Gastrocnemius medialis (tissue), 4 donors: Measurements from ENCODE around the gene OPCML. TPM values are rescaled to one million over a fixed set of nuclear protein-coding genes. Genes with fewer than 3 reads are reported as not detected.

Source experiments
- ATAC-seq, 2 donors: fragments of 150-250 bp; one replicate each; pipeline ENCODE4 v1.9.1; 2016
- DNase-seq, 2 donors: peaks; one replicate each; pipeline ENCODE4 v3.0.0-alpha.2; 2019
- H3K27ac ChIP-seq, 4 donors: fragments of 200-600 bp; sonication (generic); 1 replicate in 1 of 4; 2 replicates in 3 of 4; pipeline ENCODE4 v1.5.1; 2016 to 2018; ENCODE audit warnings: mild to moderate bottlenecking in 2 of 4, moderate library complexity in 1 of 4
- H3K27me3 ChIP-seq, 3 donors: fragments of 200-600 bp; sonication (generic) in 2 of 3; 1 replicate in 1 of 3; 2 replicates in 2 of 3; pipeline versions ENCODE4 v1.5.1 to v1.6.0; 2016 to 2019; ENCODE audit warnings: mild to moderate bottlenecking in 1 of 3, moderate library complexity in 1 of 3
- H3K36me3 ChIP-seq, 2 donors: fragments of 200-600 bp; sonication (generic) in 1 of 2; one replicate each; pipeline ENCODE4 v1.5.1; 2017 to 2018
- H3K4me1 ChIP-seq, 2 donors: fragments of 200-600 bp; sonication (generic) in 1 of 2; one replicate each; pipeline ENCODE4 v1.5.1; 2016 to 2017; ENCODE audit warnings: mild to moderate bottlenecking in 2 of 2
- H3K4me3 ChIP-seq, 4 donors: fragments of 200-600 bp; sonication (generic) in 3 of 4; 1 replicate in 1 of 4; 2 replicates in 3 of 4; pipeline ENCODE4 v1.5.1; 2016 to 2019; ENCODE audit warnings: mild to moderate bottlenecking in 2 of 4
- H3K9me3 ChIP-seq, 3 donors: fragments of 200-600 bp; sonication (generic) in 2 of 3; 1 replicate in 1 of 3; 2 replicates in 2 of 3; pipeline ENCODE4 v1.5.1; 2016 to 2019
- CTCF ChIP-seq, 5 experiments: fragments of 450-650 bp in 3 of 5; fragments of 200-600 bp in 2 of 5; sonication (generic) in 2 of 5; IDR thresholded peaks in 4 of 5; conservative IDR thresholded peaks in 1 of 5; 1 replicate in 4 of 5; 2 replicates in 1 of 5; pipeline ENCODE4 v1.5.1; 2016 to 2019; ENCODE audit warnings: antibody characterized with exemption in 5 of 5, mild to moderate bottlenecking in 3 of 5, moderate library complexity in 3 of 5
- POLR2A ChIP-seq, 2 donors: fragments of 450-650 bp; IDR thresholded peaks; one replicate each; pipeline ENCODE4 v1.6.1; 2017; ENCODE audit warnings: antibody characterized with exemption in 2 of 2, mild to moderate bottlenecking in 2 of 2, moderate library complexity in 2 of 2
- in situ Hi-C, 4 donors: fragments of 200-750 bp; cut with MboI; loops; one replicate each; pipeline versions ENCODE4 v1.15.0 to v1.8.0; 2017; ENCODE audit warnings: low sequenced_read_pairs in 4 of 4
- intact Hi-C: fragments of 100-400 bp; cut with DNase I; formaldehyde crosslinking; loops from one replicate; pipeline ENCODE4 v1.15.1; 2023; ENCODE audit warnings: low total_unique reads
- total RNA-seq, 4 donors: library from RNA; depleted of rRNA; stranded (reverse); fragments of >200 nt; gene quantifications; one replicate each; pipeline versions ENCODE4 v1.1.0 to v1.2.3, GENCODE V29; 2016

Gene OPCML
- total RNA-seq, 4 donors from 2014 or later = not detected

DNA sequence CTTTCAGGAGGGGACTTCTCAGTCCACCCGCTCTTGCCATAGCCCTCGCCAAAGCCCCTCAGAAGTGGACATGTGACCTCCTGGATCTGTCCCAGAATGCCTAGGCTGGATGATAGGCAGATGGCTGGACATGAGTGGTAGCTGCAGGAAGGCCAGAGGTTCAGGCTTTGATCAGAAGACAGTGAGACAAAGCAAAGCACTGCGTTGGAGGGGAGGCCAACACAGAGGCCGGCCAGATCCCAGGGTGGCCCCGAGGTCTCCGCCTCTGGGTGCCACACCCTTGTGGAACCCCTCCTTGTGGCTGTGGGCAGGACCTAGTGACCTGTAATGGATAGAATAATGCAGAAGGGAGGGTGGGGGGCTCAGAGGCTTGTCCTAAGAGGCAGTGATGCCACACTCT is 147.6 kb downstream of the OPCML start:
- Histone ChIP-seq H3K9me3 (no peaks in the 10 kb centered on the region), H3K27me3 (no peaks in the 10 kb centered on the region), H3K4me1 (no peaks in the 10 kb centered on the region), H3K36me3 (no peaks in the 10 kb centered on the region), H3K4me3 (no peak overlapping the region), H3K27ac (no peak overlapping the region)
- TF ChIP-seq POLR2A (IDR thresholded peaks at IDR 0.05) = no peak
- no peak for TF ChIP-seq CTCF (IDR thresholded peaks at IDR 0.05 in 4 of 5, conservative IDR thresholded peaks at IDR 0.05 in 1 of 5)
- ATAC-seq (no peak), DNase-seq (no peak)
- in situ Hi-C loops = no loop called here
- intact Hi-C loops = no loop called here

GRCh38 chr11:133383689-133384088 is 148.6 kb downstream of the OPCML start:
- DNase-seq (no peak), ATAC-seq (no peak)
- no peaks in the 10 kb centered on the region for H3K4me1 ChIP-seq
- intact Hi-C loops (no loop called here), in situ Hi-C loops (no loop called here)
- no peaks in the 10 kb centered on the region for H3K9me3 ChIP-seq
- H3K36me3 ChIP-seq = no peaks in the 10 kb centered on the region
- no peak for TF ChIP-seq CTCF (IDR thresholded peaks at IDR 0.05 in 4 of 5, conservative IDR thresholded peaks at IDR 0.05 in 1 of 5)
- H3K4me3 ChIP-seq = no peak overlapping the region
- H3K27ac ChIP-seq = no peak overlapping the region
- no peaks in the 10 kb centered on the region for H3K27me3 ChIP-seq

- H3K27me3 ChIP-seq = no peaks in the 10 kb centered on the region
- no peak overlapping the region for H3K27ac ChIP-seq
- H3K36me3 ChIP-seq = no peaks in the 10 kb centered on the region
- H3K4me1 ChIP-seq = no peaks in the 10 kb centered on the region
- H3K4me3 ChIP-seq = no peak overlapping the region
- in situ Hi-C loops (no loop called here), intact Hi-C loops (no loop called here)
- no peaks in the 10 kb centered on the region for H3K9me3 ChIP-seq
- no peak for ATAC-seq
- DNase-seq = no peak
- TF ChIP-seq POLR2A (IDR thresholded peaks at IDR 0.05) (no peak), CTCF (IDR thresholded peaks at IDR 0.05 in 4 of 5, conservative IDR thresholded peaks at IDR 0.05 in 1 of 5) (no peak)
Measured at GRCh38 chr11:133383201-133383600, 149.1 kb downstream of the OPCML start.

DNA sequence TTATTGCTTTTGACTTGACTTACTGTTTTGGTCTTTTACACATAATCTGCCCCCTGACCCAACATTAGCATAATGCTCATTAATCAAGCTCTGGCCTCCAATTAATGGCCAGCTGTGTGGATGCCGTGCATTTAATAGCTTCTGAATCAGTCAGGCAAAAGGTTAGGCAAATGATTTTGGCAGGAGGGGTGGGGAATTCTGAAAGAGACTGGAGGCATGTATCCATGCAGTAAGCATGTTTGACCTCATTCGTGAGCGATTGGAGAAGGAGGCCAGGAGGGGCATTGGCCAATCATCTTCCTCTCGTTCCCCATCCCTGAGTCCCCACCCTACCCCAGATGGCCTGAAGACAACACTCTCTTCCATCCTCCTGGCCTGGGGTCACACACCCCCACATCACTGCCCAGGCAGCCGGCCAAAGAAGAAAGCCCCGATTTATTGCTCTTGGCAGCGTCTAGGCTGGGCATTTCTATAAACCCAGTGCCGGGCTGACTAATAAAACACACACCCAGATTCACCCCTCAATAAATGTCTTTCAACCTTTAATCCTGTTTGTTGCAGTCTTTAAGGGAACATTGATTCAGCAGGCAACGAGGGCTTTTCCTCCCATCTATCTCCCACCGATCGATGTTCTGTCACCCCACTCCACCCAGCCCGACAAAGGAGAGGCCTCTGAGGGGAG is 150.0 kb downstream of the OPCML start:
- Histone ChIP-seq H3K27me3 (no peaks in the 10 kb centered on the region), H3K4me3 (no peak overlapping the region), H3K9me3 (no peaks in the 10 kb centered on the region), H3K4me1 (no peaks in the 10 kb centered on the region), H3K27ac (no peak overlapping the region), H3K36me3 (no peaks in the 10 kb centered on the region)
- DNase-seq (no peak), ATAC-seq (no peak)
- in situ Hi-C loops (no loop called here), intact Hi-C loops (no loop called here)
- TF ChIP-seq CTCF (IDR thresholded peaks at IDR 0.05 in 4 of 5, conservative IDR thresholded peaks at IDR 0.05 in 1 of 5) = no peak
- TF ChIP-seq POLR2A (IDR thresholded peaks at IDR 0.05) = no peak

DNA sequence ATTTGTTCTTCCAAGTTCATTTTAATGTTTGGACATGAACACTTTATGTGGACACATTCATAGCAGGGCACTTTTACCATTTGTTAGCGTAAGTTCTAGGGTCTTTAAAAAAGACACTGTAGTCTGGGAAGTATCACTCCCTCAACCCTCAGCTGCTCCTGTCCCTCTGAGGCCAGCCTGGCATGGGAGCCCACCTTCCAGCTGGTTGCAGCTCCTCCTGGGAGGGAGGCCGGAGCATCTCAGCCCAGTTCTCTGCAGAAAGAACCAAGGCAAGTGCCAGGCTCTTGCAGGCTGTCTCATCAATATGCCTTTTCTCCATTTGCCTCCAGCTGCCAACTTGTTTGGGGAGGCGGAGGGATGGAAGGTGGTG is 150.6 kb downstream of the OPCML start:
- DNase-seq (no peak), ATAC-seq (no peak)
- Histone ChIP-seq H3K4me1 (no peaks in the 10 kb centered on the region), H3K27me3 (no peaks in the 10 kb centered on the region), H3K9me3 (no peaks in the 10 kb centered on the region), H3K36me3 (no peaks in the 10 kb centered on the region), H3K27ac (no peak overlapping the region), H3K4me3 (no peak overlapping the region)
- in situ Hi-C loops (no loop called here), intact Hi-C loops (no loop called here)
- TF ChIP-seq POLR2A (IDR thresholded peaks at IDR 0.05) (no peak), CTCF (IDR thresholded peaks at IDR 0.05 in 4 of 5, conservative IDR thresholded peaks at IDR 0.05 in 1 of 5) (no peak)
